GM12864 (cell line): ENCODE measurements around the gene CD99.
"Not testable (repeated sequence)": the region's sequence is repeated elsewhere in the genome, so short reads cannot be mapped to it uniquely, and the experiment has no call there.

Experiments used
- DNase-seq: peaks from one replicate; pipeline ENCODE4 v3.0.0-alpha.2; 2011; ENCODE audit warnings: low read depth
- H3K4me3 ChIP-seq: 2 replicates; pipeline ENCODE4 v1.5.1; 2011; ENCODE audit warnings: mild to moderate bottlenecking, low read depth, low read length, control low read depth
- TF ChIP-seq, protein P1 (sequence below): IDR thresholded peaks from 2 replicates; pipeline ENCODE4 v1.5.1; 2011; ENCODE audit warnings: low read depth, mild to moderate bottlenecking, moderate library complexity, low read length, control low read depth, inconsistent platforms; ENCODE audit errors: missing control alignments

CD99 gene

DNA sequence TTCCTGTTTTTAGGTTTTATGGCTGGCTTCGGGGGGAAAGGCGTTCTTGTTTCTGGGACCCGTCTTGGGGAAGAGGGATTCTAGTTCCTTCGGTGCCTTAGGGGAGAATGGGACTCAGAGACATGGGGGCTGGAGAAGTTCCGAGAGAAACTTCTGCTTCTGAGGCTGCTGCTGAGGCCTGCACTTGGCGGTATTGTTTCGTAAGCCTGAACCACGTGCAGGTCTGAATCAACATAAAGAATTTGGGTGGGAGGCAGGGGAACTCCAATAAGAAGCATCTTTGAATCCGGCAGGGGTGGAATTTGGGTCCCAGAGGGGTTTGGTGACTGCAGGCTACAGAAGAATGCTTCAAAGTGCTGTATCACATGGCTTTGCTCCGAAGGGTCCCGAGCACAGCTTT, 75.8 kb downstream of the CD99 start:
- DNase-seq, result no peak
- H3K4me3 ChIP-seq, result no peak overlapping the region
- TF ChIP-seq, protein P1, sequence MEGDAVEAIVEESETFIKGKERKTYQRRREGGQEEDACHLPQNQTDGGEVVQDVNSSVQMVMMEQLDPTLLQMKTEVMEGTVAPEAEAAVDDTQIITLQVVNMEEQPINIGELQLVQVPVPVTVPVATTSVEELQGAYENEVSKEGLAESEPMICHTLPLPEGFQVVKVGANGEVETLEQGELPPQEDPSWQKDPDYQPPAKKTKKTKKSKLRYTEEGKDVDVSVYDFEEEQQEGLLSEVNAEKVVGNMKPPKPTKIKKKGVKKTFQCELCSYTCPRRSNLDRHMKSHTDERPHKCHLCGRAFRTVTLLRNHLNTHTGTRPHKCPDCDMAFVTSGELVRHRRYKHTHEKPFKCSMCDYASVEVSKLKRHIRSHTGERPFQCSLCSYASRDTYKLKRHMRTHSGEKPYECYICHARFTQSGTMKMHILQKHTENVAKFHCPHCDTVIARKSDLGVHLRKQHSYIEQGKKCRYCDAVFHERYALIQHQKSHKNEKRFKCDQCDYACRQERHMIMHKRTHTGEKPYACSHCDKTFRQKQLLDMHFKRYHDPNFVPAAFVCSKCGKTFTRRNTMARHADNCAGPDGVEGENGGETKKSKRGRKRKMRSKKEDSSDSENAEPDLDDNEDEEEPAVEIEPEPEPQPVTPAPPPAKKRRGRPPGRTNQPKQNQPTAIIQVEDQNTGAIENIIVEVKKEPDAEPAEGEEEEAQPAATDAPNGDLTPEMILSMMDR, result no peak

DNA sequence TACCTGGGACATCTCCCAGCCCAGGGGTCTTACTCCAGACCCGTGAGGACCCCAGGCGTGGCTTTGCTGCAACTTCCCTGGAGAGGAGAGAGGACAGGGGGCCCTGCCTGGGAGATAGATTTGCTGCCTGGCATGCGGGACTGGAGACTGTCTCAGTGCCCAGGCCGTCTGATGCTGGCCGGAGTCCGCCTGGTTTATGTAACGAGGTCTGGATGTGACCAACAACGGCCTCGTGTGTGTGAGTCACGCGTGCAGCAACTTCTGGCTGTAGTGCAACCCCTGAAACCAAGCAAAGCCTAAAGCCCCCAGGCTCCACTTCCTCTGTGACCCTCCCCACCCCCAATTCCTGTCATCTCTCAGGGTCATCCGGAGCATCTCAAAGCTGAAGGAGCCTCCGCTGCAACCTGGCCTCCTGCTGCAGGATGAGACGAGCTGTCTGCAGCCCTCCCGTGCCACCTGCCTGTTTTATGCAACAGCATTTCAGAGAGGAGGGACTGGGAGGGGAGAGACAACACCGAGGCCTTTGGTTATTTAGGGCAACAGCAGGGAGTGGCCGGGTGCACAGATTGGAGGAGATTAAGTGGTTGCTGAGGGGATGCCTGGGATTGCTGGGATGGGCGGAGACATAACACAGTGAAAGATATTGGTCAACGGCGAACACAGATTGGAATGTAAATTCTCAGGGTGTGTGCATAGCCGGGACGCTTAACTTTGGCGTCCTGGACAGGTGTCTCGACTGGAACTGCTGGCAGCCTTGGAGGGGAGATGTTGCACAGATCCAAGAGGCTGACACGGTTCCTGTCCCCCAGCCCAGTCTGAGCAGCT, 76.7 kb downstream of the CD99 start:
- no peak overlapping the region for H3K4me3 ChIP-seq
- no peak for DNase-seq
- TF ChIP-seq, protein P1, result no peak

DNA sequence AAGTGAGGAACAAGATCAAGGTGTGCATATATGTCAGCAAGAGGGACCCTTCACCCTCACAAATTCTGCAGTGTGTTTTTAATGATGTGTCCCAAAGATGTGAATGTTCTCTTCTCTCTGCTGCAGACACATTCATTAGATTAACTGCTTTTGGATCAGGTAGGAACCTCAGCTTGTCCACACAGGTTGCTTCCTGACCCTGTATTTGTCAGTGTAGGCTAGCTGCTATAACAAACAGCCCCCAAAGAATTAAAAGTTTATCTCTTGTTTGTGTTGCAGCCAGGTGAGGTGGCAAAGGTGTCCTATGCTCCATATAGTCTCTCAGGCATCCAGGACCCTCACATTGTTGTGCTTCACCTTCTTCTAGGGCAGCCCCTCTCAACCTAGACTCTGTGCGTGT, 78.5 kb downstream of the CD99 start:
- DNase-seq, result no peak
- TF ChIP-seq, protein P1, result no peak
- H3K4me3 ChIP-seq, result no peak overlapping the region

DNA sequence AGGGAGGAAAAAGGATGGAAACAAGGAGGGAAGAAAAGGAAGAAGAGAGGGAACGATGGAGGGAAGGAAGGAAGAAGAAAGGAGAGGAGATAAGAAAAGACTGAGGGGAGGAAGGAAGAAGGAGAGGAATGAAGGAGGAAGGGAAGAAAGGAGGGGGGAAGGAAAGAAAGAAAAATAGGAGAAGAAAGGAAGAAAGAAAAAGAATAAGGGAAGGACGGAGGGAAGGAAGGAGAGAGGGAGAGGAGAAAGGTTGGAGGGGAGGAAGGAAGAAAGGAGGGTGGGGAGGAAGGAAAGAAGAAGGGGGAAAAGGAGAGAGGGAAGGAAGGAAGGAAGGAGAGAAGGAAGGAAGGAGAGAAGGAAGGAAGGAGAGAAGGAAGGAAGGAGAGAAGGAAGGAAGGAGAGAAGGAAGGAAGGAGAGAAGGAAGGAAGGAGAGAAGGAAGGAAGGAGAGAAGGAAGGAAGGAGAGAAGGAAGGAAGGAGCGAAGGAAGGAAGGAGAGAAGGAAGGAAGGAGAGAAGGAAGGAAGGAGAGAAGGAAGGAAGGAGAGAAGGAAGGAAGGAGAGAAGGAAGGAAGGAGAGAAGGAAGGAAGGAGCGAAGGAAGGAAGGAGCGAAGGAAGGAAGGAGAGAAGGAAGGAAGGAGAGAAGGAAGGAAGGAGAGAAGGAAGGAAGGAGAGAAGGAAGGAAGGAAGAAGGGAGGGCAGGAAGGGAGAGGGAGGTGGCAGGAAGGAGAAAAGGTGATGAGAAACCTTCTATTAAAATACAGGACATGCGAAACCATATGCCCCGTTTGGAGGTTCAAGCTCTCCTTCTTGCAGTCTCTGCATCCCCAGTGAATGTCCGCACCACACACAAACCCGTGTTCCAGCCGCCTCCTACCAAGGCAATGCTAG, 82.3 kb downstream of the CD99 start:
- DNase-seq, H3K4me3 ChIP-seq: not testable (repeated sequence)

DNA sequence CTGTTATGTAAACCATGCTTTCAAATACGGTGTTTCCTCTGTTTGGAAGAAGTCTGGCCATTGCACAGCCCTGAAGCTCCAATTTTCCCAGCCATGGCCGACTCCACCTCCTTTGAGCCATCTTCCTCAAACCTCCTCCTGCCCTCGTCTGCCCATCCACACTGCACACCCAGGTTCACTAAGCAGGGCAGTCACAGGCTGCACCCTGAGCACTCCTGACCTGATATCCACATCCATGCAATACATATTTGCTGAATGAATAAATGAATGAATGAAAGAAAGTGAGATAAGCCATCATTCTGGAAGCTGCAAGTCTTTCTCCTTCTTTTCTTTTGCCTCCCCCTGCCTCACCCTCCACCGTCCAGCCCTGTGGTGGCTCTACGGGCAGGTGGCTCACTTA, 83.0 kb downstream of the CD99 start:
- no peak overlapping the region for H3K4me3 ChIP-seq
- TF ChIP-seq, protein P1, result no peak
- no peak for DNase-seq

DNA sequence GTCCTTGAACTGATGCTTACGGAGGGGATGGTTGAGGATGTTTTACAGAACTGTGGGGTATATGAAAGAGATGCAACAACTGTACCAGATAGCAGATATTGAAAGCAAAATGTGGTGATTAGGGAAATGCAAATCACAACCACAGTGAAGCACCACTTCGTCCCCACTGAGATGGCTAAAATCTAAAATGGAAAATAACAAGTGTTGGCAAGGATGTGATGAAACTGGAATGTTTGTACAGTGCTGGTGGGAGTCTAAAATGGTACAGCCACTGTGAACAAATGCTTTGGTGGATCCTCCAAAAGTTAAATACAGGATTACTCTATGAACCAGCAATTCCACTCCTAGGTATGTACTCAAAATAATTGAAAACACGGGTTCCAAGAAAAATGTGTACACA, 83.7 kb downstream of the CD99 start:
- TF ChIP-seq, protein P1, result no peak
- DNase-seq, result no peak
- no peak overlapping the region for H3K4me3 ChIP-seq

DNA sequence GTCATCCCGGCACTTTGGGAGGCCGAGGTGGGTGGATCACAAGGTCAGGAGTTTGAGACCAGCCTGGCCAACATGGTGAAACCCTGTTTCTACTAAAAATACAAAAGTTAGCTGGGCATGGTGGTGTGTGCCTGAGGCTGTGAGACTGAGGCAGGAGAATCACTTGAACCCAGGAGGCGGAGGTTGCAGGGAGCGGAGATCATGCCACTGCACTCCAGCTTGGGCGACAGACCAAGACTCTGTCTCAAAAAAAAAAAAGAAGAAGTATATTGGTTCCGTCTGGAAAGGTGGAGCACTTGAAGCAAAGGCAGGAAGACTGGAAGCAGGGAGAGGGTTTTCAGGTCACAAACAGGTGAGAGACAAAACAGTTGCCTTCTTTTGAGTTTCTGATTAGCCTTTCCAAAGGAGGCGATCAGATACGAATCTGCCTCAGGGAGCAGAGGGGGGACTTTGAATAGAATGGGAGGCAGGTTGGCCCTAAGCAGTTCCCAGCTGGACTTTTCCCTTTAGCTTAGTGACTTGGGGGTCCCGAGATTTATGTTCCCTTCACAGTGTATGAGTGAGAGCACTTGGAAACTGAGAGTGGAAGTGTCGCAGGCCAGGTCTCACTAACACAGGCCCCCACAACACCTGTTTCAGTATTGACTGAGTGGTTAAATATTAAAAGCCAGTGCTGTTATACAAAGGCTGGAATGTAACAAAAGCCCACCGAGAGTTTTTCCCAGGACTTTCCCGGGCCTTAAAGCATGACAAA, 89.6 kb downstream of the CD99 start:
- H3K4me3 ChIP-seq, DNase-seq: not testable (repeated sequence)
